Measurements from ENCODE around the gene POFUT2. TPM values are rescaled to one million over a fixed set of nuclear protein-coding genes. Genes with fewer than 3 reads are reported as not detected.

The POFUT2 gene
- polyA plus RNA-seq, 2 of the 4 experiments (the other 2 are of a cell fraction), result 10.7 to 16.6 TPM

DNA sequence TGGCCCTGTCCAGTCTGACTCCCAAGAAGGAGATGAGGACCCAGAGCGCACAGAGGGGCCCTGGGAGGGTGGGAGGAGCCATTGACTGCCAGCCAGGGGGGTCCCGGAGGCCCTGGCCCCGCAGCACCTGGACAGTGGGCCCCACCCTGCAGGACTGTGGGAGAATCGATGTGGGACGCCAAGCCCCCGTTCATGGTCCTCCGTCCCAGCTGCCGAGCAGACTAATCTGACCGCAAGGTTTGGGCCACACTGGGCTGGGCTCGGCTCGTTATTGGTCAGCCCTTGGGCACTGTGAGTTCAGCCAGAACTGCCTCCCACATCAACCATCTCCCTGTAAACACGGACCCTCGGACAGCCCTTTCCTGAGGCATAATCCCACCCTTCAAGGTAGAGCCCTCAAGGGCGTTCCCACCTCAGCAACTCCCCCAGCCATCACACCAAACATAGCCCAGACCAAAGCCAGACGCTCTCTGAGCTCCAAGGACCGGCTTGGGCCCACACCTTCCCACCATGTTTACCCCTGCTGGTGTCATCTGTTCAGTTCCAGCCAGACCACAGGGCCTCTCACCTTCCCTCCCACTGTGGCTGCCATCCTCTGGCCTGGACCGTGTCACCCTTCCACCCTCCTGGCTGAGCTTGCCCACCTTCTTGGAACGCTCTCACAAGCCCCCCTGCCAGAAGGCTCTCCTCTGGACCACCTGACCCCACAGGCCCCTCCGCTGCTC lies 16.2 kb upstream of the POFUT2 start:
- H3K9me3 ChIP-seq, result no peaks in the 10 kb centered on the region
- ATAC-seq (no peak), FAIRE-seq (no peak), DNase-seq (ENCODE audit: low read depth in 1 of 2, low spot score in 1 of 2) (no peak)
- TF ChIP-seq ESRRA (IDR thresholded peaks at IDR 0.05; ENCODE audit: borderline replicate concordance, low read length) (no peak), MYC (IDR thresholded peaks at IDR 0.05; ENCODE audit: borderline replicate concordance, low read length) (no peak)
- 87% methylated on average over 13 of the region's 19 CpGs for whole genome bisulfite sequencing (ENCODE audit: missing lambda C conversion rate)
- H3K4me2 ChIP-seq, result no peak overlapping the region
- ChIA-PET POLR2A (no interaction called here), CTCF (interaction anchor here (1.3 to 2.6 kb wide), 3 partner anchors 11 to 136 kb away, joined by 4 to 7 read pairs (median 6); no protein-coding TSS in a partner anchor)
- no peak overlapping the region for H3K27ac ChIP-seq
- H3K4me1 ChIP-seq, result peaks cover 8% of the 10 kb centered on the region
- H3K4me3 ChIP-seq, result no peak overlapping the region

DNA sequence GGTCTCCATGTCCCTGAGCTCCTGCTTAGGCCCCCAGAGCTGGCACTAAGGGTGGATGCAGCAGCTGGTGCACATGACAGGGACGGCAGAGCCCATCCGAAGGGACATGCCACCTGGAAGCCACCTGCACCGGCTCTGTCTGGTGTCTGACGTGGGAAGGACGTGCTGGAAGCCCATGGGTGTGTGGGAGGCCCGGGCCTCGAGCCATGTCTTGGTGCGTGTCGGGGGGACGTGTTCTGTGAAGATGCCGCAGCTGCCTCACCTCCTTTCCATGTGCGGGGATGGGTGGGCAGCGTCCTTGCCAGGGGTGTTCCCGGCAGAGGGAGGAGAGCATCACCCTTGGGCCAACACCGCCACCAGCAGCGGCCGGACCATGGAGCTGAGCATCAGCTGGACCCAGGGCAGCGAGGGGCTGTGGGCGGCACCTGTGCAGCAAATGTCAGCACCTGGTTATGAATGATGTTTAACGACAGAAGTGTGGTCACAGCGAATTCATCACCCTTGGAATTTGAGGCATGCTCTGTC lies 15.5 kb upstream of the POFUT2 start:
- CTCF ChIA-PET, result interaction anchor here (0.9 to 1.7 kb wide), 4 partner anchors 10 to 163 kb away, joined by 3 to 7 read pairs (median 5); no protein-coding TSS in a partner anchor
- no peak overlapping the region for H3K4me2 ChIP-seq
- WGBS (ENCODE audit: missing lambda C conversion rate), result 94% methylated on average over 16 of the region's 21 CpGs
- DNase-seq (ENCODE audit: low read depth in 1 of 2, low spot score in 1 of 2) (no peak), FAIRE-seq (no peak), ATAC-seq (no peak)
- POLR2A ChIA-PET, result no interaction called here
- no peaks in the 10 kb centered on the region for H3K9me3 ChIP-seq
- TF ChIP-seq KDM5A (IDR thresholded peaks at IDR 0.05) (no peak), MYC (IDR thresholded peaks at IDR 0.05; ENCODE audit: borderline replicate concordance, low read length) (no peak), ZC3H11A (IDR thresholded peaks at IDR 0.05) (no peak)
- TF ChIP-seq, protein P1, sequence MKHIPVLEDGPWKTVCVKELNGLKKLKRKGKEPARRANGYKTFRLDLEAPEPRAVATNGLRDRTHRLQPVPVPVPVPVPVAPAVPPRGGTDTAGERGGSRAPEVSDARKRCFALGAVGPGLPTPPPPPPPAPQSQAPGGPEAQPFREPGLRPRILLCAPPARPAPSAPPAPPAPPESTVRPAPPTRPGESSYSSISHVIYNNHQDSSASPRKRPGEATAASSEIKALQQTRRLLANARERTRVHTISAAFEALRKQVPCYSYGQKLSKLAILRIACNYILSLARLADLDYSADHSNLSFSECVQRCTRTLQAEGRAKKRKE (CRISPR knock-in tag; IDR thresholded peaks at IDR 0.05; ENCODE audit: low read depth), result no peak
- peaks cover under 1% of the 10 kb centered on the region; the same call in 2 of the 3 replicates for H3K4me1 ChIP-seq
- no peak overlapping the region for H3K4me3 ChIP-seq
- H3K27ac ChIP-seq, result no peak overlapping the region

DNA sequence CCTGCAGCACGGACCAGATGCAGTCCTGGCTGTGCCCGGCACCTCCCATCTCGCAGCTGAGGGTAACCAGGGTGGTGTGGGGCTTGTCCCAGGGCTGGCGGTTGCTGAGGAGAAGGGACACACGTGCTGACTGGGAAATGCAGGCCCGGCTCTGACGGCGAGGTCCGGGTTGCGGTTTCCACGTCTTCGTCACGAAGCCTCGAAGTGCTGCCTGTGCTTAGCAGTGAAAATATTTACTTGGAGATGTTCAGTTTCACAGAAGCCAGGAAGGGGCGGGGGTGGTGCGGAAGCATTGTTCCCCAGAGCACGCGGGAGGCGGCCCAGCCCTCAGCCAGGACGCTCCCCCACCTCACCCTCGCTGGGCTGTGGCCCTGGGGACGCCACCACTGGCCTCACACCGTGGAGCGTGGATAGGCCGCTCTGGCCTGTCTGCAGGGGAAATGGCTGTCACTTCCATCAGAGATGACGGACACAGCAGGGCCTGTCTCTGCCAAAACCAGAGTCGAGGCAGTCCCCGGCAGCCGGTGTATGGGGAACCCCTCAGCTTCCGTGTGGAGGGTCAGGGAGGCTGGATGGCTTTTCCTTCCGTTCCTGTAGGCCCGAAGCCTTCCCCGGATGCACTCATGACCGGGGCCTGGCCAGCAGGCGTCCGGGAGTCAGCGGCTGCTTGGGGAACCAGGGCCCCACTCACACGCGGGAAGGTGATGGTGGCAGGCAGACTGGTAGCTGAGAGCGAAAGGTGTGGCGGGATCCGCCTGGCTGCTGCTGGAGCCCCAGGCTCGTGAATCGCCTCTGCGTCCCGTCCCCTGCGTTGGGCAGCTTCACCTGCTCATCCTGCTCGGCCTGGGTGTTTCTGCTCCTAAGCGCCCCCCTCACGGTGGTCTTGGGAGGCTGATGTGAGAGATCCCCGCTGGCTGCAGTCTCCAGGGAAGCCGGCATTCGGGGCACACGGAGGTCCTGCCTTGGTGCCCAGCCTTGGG lies 14.7 kb upstream of the POFUT2 start:
- ATAC-seq, result no peak
- 92% methylated on average over 36 of the region's 54 CpGs for WGBS (ENCODE audit: missing lambda C conversion rate)
- TF ChIP-seq HOXA7 (CRISPR knock-in tag; IDR thresholded peaks at IDR 0.05) (no peak), SMC3 (IDR thresholded peaks at IDR 0.05) (no peak), HOXB5 (CRISPR knock-in tag; IDR thresholded peaks at IDR 0.05) (no peak), CEBPB (IDR thresholded peaks at IDR 0.05) (no peak), CHD4 (IDR thresholded peaks at IDR 0.05; ENCODE audit: borderline replicate concordance) (no peak), NPAS2 (CRISPR knock-in tag; IDR thresholded peaks at IDR 0.05; ENCODE audit: borderline replicate concordance) (no peak), ZNF302 (CRISPR knock-in tag; IDR thresholded peaks at IDR 0.05) (no peak), ZSCAN20 (CRISPR knock-in tag; IDR thresholded peaks at IDR 0.05) (no peak), RNF2 (IDR thresholded peaks at IDR 0.05; ENCODE audit: borderline replicate concordance, low read depth) (no peak), MAFK (IDR thresholded peaks at IDR 0.05; ENCODE audit: partially characterized antibody) (no peak), CBX2 (IDR thresholded peaks at IDR 0.05; ENCODE audit: borderline replicate concordance, low read depth) (no peak)
- TF ChIP-seq, protein P2, sequence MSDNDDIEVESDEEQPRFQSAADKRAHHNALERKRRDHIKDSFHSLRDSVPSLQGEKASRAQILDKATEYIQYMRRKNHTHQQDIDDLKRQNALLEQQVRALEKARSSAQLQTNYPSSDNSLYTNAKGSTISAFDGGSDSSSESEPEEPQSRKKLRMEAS (IDR thresholded peaks at IDR 0.05), result no peak

More for the DNA sequence above, 14.7 kb upstream of the POFUT2 start:
- H3K27ac ChIP-seq, result no peak overlapping the region
- ChIA-PET POLR2A (no interaction called here), CTCF (interaction anchor here (0.8 to 1.7 kb wide), 4 partner anchors 10 to 162 kb away, joined by 3 to 7 read pairs (median 4); no protein-coding TSS in a partner anchor)
- H3K4me1 ChIP-seq, result no peaks in the 10 kb centered on the region
- no peaks in the 10 kb centered on the region for H3K9me3 ChIP-seq
- H3K4me3 ChIP-seq, result no peak overlapping the region
- no peak for DNase-seq (ENCODE audit: low read depth in 1 of 2, low spot score in 1 of 2)
- no peak overlapping the region for H3K4me2 ChIP-seq
- no peak for FAIRE-seq
